ENCODE data around the gene REXO4. TPM values are rescaled to one million over a fixed set of nuclear protein-coding genes. Genes with fewer than 3 reads are reported as not detected.

The REXO4 gene
- total and polyA plus RNA-seq, 2 of the 13 experiments (the other 11 are each of a cell fraction or from before 2014, with no cell fraction given), result 18.5 to 30.4 TPM

DNA sequence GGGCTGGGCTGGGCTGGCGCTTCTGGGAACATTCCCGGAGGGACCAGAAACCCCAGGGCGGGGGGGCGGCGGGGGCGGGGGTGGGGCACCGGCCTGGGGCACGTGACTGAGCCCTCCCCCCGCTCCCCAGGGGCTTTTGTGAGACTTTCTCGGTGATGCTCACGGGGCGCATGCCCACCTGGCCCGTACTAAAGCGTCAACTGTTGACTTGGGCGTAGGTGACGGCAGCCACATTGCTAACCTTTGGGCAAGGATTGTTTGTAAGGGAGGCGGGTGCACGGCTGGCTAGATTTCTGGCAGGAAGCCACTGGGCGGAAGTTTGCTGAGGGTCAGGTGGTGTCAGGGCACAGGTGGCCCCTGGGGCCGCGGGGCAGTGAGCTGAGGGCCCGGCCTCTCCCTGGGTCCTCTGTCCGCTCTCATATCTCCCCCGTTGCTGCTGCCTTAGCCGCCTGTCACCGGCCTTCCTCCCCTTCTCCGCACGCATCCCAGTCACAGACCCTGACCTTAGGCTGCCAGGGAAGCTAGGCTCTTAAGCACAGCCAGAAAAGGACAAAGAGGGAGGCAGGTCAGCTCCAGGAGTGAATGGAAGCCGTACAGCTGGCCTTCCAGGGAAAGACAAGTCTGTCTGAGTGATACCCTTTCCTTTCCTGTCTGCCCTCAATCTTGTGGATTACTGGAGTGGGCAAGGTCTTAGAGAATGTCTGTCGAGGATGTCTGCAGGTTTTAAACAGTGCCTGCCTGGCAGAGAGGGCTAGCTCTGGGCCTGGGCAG lies 42.8 kb upstream of the REXO4 start (continued):
- TF ChIP-seq ZNF333 (CRISPR knock-in tag; IDR thresholded peaks at IDR 0.05; ENCODE audit: borderline replicate concordance) (0 out of 2 replicates have a peak, but pooled peaks have one; percentile 56), DZIP1 (CRISPR knock-in tag; IDR thresholded peaks at IDR 0.05) (no peak), ZNF879 (CRISPR knock-in tag; IDR thresholded peaks at IDR 0.05) (peak; percentile 38; the same call in 1 of the 2 replicates), TEAD3 (CRISPR knock-in tag; optimal IDR thresholded peaks at IDR 0.05; ENCODE audit: borderline replicate concordance) (peak; percentile 45), ESRRA (CRISPR knock-in tag; IDR thresholded peaks at IDR 0.05; ENCODE audit: low read depth) (0 out of 2 replicates have a peak, but pooled peaks have one; percentile 22), ZNF674 (CRISPR knock-in tag; IDR thresholded peaks at IDR 0.05; ENCODE audit: low read depth) (0 out of 2 replicates have a peak, but pooled peaks have one; percentile 46), TBX3 (IDR thresholded peaks at IDR 0.05; ENCODE audit: borderline replicate concordance) (peak; percentile 55; the same call in 1 of the 2 replicates), ZNF761 (CRISPR knock-in tag; conservative IDR thresholded peaks at IDR 0.05) (0 out of 2 replicates have a peak, but pooled peaks have one; percentile 52), MED8 (CRISPR knock-in tag; IDR thresholded peaks at IDR 0.05; ENCODE audit: insufficient replicate concordance) (peak; percentile 34), ZBTB2 (CRISPR knock-in tag; IDR thresholded peaks at IDR 0.05; ENCODE audit: low read depth) (no peak), SRY (CRISPR knock-in tag; IDR thresholded peaks at IDR 0.05) (0 out of 2 replicates have a peak, but pooled peaks have one; percentile 15), ZNF691 (CRISPR knock-in tag; IDR thresholded peaks at IDR 0.05; ENCODE audit: borderline replicate concordance, low read depth) (peak; percentile 31; the same call in 1 of the 2 replicates), MTA1 (CRISPR knock-in tag; IDR thresholded peaks at IDR 0.05; ENCODE audit: borderline replicate concordance) (0 out of 2 replicates have a peak, but pooled peaks have one; percentile 28), FOXA1 (IDR thresholded peaks at IDR 0.05) (no peak), FOXA1 (CRISPR knock-in tag; IDR thresholded peaks at IDR 0.05) (peak; percentile 86), SIN3B (IDR thresholded peaks at IDR 0.05; ENCODE audit: low read length) (peak; percentile 7; the same call in 1 of the 2 replicates), JUNB (CRISPR knock-in tag; IDR thresholded peaks at IDR 0.05; ENCODE audit: borderline replicate concordance) (no peak), ZNF33B (CRISPR knock-in tag; IDR thresholded peaks at IDR 0.05) (no peak), CBFB (CRISPR knock-in tag; IDR thresholded peaks at IDR 0.05) (peak; percentile 56; the same call in 1 of the 2 replicates)
- TF ChIP-seq, protein P1, sequence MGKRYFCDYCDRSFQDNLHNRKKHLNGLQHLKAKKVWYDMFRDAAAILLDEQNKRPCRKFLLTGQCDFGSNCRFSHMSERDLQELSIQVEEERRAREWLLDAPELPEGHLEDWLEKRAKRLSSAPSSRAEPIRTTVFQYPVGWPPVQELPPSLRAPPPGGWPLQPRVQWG (CRISPR knock-in tag; IDR thresholded peaks at IDR 0.05; ENCODE audit: borderline replicate concordance, low read depth), result no peak
